ENCODE measurements around the gene NBPF8.
"Not testable (repeated sequence)": the region's sequence is repeated elsewhere in the genome, so short reads cannot be mapped to it uniquely, and the experiment has no call there.

NBPF8 gene

GRCh38 chr1:120414911-120415480 lies at the start of gene NBPF8:
Gene NBPF8, plus strand, starts transcription at chr1:120415035. Its CDS starts 21,488 bp downstream, at chr1:120436523.
- peak; percentile 65 to 70 for DNase-seq

GRCh38 chr1:120367709-120368108 lies 47.1 kb upstream of the NBPF8 start:
- not testable (repeated sequence) for DNase-seq

- not testable (repeated sequence) for DNase-seq
Observed at GRCh38 chr1:120386651-120387050, 28.2 kb upstream of the NBPF8 start.

- peak; percentile 0 to 4 for DNase-seq
Observed at GRCh38 chr1:120388597-120389126, 26.2 kb upstream of the NBPF8 start.

GRCh38 chr1:120391365-120391764 lies 23.5 kb upstream of the NBPF8 start:
- DNase-seq, result not testable (repeated sequence)

- not testable (repeated sequence) for DNase-seq
Observed at GRCh38 chr1:120393316-120394232, 21.3 kb upstream of the NBPF8 start.

GRCh38 chr1:120405348-120405747 lies 9.5 kb upstream of the NBPF8 start:
- DNase-seq, result not testable (repeated sequence)

GRCh38 chr1:120414451-120414850 lies 384 bp upstream of the NBPF8 start:
- DNase-seq, result not testable (repeated sequence)

- DNase-seq, result peak; percentile 1 to 7
Observed at GRCh38 chr1:120415492-120415961, 692 bp downstream of the NBPF8 start.

GRCh38 chr1:120425063-120425462 lies 10.2 kb downstream of the NBPF8 start:
- DNase-seq, result not testable (repeated sequence)

GRCh38 chr1:120431626-120432025 lies 16.8 kb downstream of the NBPF8 start:
- not testable (repeated sequence) for DNase-seq

GRCh38 chr1:120433831-120434230 lies 19.0 kb downstream of the NBPF8 start:
- not testable (repeated sequence) for DNase-seq

GRCh38 chr1:120449124-120449523 lies 34.3 kb downstream of the NBPF8 start:
- DNase-seq, result not testable (repeated sequence)
